ENCODE measurements around the gene CEP97. TPM values are rescaled to one million over a fixed set of nuclear protein-coding genes. Genes with fewer than 3 reads are reported as not detected.

Gene CEP97
- total and polyA plus RNA-seq, 3 donors from 2014 or later, result 19.3 to 26.5 (median 22.1) TPM

DNA sequence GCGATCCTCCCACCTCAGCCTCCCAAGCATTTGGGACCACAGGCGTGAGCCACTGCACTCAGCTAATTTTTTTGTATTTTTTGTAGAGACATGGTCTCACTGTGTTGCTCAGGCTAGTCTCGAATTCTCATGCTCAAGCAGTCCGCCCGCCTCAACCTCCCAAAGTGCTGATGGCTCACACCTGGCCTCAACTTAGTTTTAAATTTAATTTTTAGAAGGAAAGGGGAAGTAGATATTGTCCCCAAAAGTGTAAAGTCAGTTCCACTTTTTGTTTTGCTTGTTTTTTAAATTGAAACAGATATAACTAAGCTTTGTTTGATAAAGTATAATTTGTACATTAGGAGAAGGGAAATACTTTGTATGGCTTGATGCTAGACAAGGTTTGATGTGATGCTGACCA, 93.6 kb downstream of the CEP97 start:
- no peaks in the 10 kb centered on the region for H3K27me3 ChIP-seq
- no peaks in the 10 kb centered on the region for H3K4me1 ChIP-seq
- DNase-seq, result no peak
- no peak overlapping the region for H3K4me3 ChIP-seq
- H3K9me3 ChIP-seq, result no peaks in the 10 kb centered on the region
- TF ChIP-seq CTCF (IDR thresholded peaks at IDR 0.05), result no peak
- no peak for TF ChIP-seq POLR2A (IDR thresholded peaks at IDR 0.05)
- WGBS, 2 donors, result 89 to 95% methylated on average over 5 of the region's 5 CpGs
- H3K27ac ChIP-seq, result no peak overlapping the region
- intact Hi-C loops (cut with DNase I; ENCODE audit: low total_unique reads), result loop anchor here (10.0 kb wide), 1 partner anchor 407 kb away; no protein-coding TSS in a partner anchor
- H3K36me3 ChIP-seq (ENCODE audit: low read depth, missing control alignments), result no peaks in the 10 kb centered on the region

- TF ChIP-seq CTCF (IDR thresholded peaks at IDR 0.05) (no peak), POLR2A (IDR thresholded peaks at IDR 0.05) (no peak)
- Histone ChIP-seq H3K27ac (no peak overlapping the region), H3K36me3 (ENCODE audit: low read depth, missing control alignments) (no peaks in the 10 kb centered on the region), H3K4me1 (no peaks in the 10 kb centered on the region), H3K4me3 (no peak overlapping the region), H3K9me3 (no peaks in the 10 kb centered on the region), H3K27me3 (no peaks in the 10 kb centered on the region)
- DNase-seq, result no peak
- WGBS, 2 donors, result 89 to 95% methylated on average over 2 of the region's 2 CpGs
- intact Hi-C loops (cut with DNase I; ENCODE audit: low total_unique reads), result loop anchor here (10.0 kb wide), 1 partner anchor 405 kb away; no protein-coding TSS in a partner anchor
Measured at GRCh38 chr3:101819649-101820206, 95.3 kb downstream of the CEP97 start.

Other genes starting within 250 kb of the CEP97 start
- gene SENP7, start 211.4 kb upstream of the CEP97 start, total RNA-seq, result 10 to 100 TPM; 23.9 to 25.7 TPM
- gene SENP7, start 211.4 kb upstream of the CEP97 start, polyA plus RNA-seq (ENCODE audit: insufficient read depth, low read depth, low replicate concordance), result 12.6 TPM
- gene TRMT10C, start 162.7 kb upstream of the CEP97 start, total RNA-seq, result 10 to 100 TPM; 13.5 to 16.3 TPM
- gene TRMT10C, start 162.7 kb upstream of the CEP97 start, polyA plus RNA-seq (ENCODE audit: insufficient read depth, low read depth, low replicate concordance), result 13.3 TPM
- gene PCNP, start 150.4 kb upstream of the CEP97 start, total RNA-seq, result 10 to 100 TPM; 60.6 to 62.5 TPM
- 89.1 TPM for gene PCNP, start 150.4 kb upstream of the CEP97 start, polyA plus RNA-seq (ENCODE audit: insufficient read depth, low read depth, low replicate concordance)
- gene ZBTB11, start 47.5 kb upstream of the CEP97 start, total RNA-seq, result 10 to 100 TPM; 32.8 to 37.4 TPM
- gene ZBTB11, start 47.5 kb upstream of the CEP97 start, polyA plus RNA-seq (ENCODE audit: insufficient read depth, low read depth, low replicate concordance), result 14.8 TPM
- 100 to 1,000 TPM; 443 to 569 TPM for gene RPL24, start 37.9 kb upstream of the CEP97 start, total RNA-seq
- 682 TPM for gene RPL24, start 37.9 kb upstream of the CEP97 start, polyA plus RNA-seq (ENCODE audit: insufficient read depth, low read depth, low replicate concordance)
- 10 to 100 TPM; 11.7 to 17.0 TPM for gene NXPE3, start 54.6 kb downstream of the CEP97 start, total RNA-seq
- gene NXPE3, start 54.6 kb downstream of the CEP97 start, polyA plus RNA-seq (ENCODE audit: insufficient read depth, low read depth, low replicate concordance), result 14.6 TPM
- 10 to 100 TPM in 1 of 2 donors, 1 to 10 TPM in 1; 6.9 to 14.7 TPM for gene NFKBIZ, start 124.9 kb downstream of the CEP97 start, total RNA-seq
- 5.4 TPM for gene NFKBIZ, start 124.9 kb downstream of the CEP97 start, polyA plus RNA-seq (ENCODE audit: insufficient read depth, low read depth, low replicate concordance)